GM12878 (cell line): ENCODE data around the gene DMXL2. TPM values are rescaled to one million over a fixed set of nuclear protein-coding genes. Genes with fewer than 3 reads are reported as not detected.

Experiments used
- ATAC-seq: fragments of 200-7000 bp; cut with Tn5 transposase; 3 replicates; pipeline ENCODE4 v1.9.1; 2020; ENCODE audit warnings: mild to moderate bottlenecking, moderate library complexity
- BruUV-seq: library from RNA; stranded (reverse); fragments of 400-500 nt; replicated peaks from 2 replicates; lab custom pipeline; 2021; lab: Mats Ljungman, UMichigan
- CTCF ChIA-PET: fragments of 300-600 bp; sonication (Branson Sonifier 250); formaldehyde crosslinking; extraction: SDS; loops from one replicate; lab custom pipeline; 2021; ENCODE audit warnings: inconsistent platforms; lab: Yijun Ruan, JAX
- POLR2A ChIA-PET: fragments of 350-600 bp; formaldehyde crosslinking; extraction: SDS; loops from one replicate; lab custom pipeline; 2021; ENCODE audit warnings: inconsistent platforms; lab: Charles Lee
- RAD21 ChIA-PET: fragments of 300-600 bp; sonication (Branson Sonifier 250); formaldehyde crosslinking; loops from one replicate; lab custom pipeline; 2023; ENCODE audit warnings: antibody characterized with exemption; ENCODE audit not compliant: unreplicated experiment; lab: Charles Lee
- SMC1A ChIA-PET: fragments of 300-600 bp; sonication (Branson Sonifier 250); formaldehyde crosslinking; loops from one replicate; lab custom pipeline; 2023; ENCODE audit not compliant: unreplicated experiment, uncharacterized antibody; lab: Charles Lee
- DNase-seq: peaks from one replicate; pipeline ENCODE4 v3.0.0-alpha.2; 2011; ENCODE audit warnings: low read depth, low spot score
- FAIRE-seq: peaks from 3 replicates; lab custom pipeline; 2011; peaks lifted over from hg19 to GRCh38; lab: Jason Lieb, UNC
- H2AFZ ChIP-seq: 2 replicates; pipeline ENCODE4 v1.6.0; 2011; ENCODE audit warnings: low read depth, low read length, control low read depth; ENCODE audit not compliant: control insufficient read depth
- H3K27ac ChIP-seq: 2 replicates; pipeline ENCODE4 v1.5.1; 2011; ENCODE audit warnings: control low read depth; ENCODE audit not compliant: control insufficient read depth, insufficient read depth
- H3K27me3 ChIP-seq, 2 experiments: replicated peaks in 1 of 2; 2 replicates each; pipeline versions ENCODE4 v1.6.0 to v1.6.1; 2011; ENCODE audit warnings: low read length in 1 of 2; ENCODE audit not compliant: control insufficient read depth in 2 of 2, insufficient read depth in 2 of 2
- H3K36me3 ChIP-seq, 2 experiments: 2 replicates each; pipeline ENCODE4 v1.5.1; 2011; ENCODE audit warnings: low read length in 1 of 2; ENCODE audit not compliant: control insufficient read depth in 2 of 2, insufficient read depth in 2 of 2
- H3K4me1 ChIP-seq: 2 replicates; pipeline ENCODE4 v1.6.1; 2011; ENCODE audit warnings: mild to moderate bottlenecking, low read length, moderate library complexity, mixed read lengths; ENCODE audit not compliant: control insufficient read depth, insufficient read depth
- H3K4me2 ChIP-seq: 2 replicates; pipeline ENCODE4 v1.6.0; 2011; ENCODE audit warnings: control low read depth; ENCODE audit not compliant: control insufficient read depth, insufficient read depth
- H3K4me3 ChIP-seq: fragments of 200-600 bp; sonication (generic); 2 replicates; pipeline ENCODE4 v1.5.1; 2016
- H3K79me2 ChIP-seq: 2 replicates; pipeline ENCODE4 v1.6.0; 2011; ENCODE audit warnings: low read length; ENCODE audit not compliant: control insufficient read depth, insufficient read depth
- H3K9ac ChIP-seq: 2 replicates; pipeline ENCODE4 v1.8.0; 2011; ENCODE audit warnings: low read length, control low read depth, mixed read lengths; ENCODE audit not compliant: control insufficient read depth, insufficient read depth
- H3K9me3 ChIP-seq: replicated peaks from 3 replicates; pipeline ENCODE4 v1.5.1; 2011; ENCODE audit warnings: mild to moderate bottlenecking, low read length; ENCODE audit not compliant: control insufficient read depth, insufficient read depth
- H4K20me1 ChIP-seq: 2 replicates; pipeline ENCODE4 v1.6.0; 2011; ENCODE audit not compliant: control insufficient read depth, insufficient read depth
- BCL11A ChIP-seq: IDR thresholded peaks from 2 replicates; pipeline ENCODE4 v1.6.1; 2011; ENCODE audit warnings: low read depth, low read length
- ETV6 ChIP-seq, 2 experiments: fragments of 450-650 bp in 1 of 2; IDR thresholded peaks in 1 of 2; conservative IDR thresholded peaks in 1 of 2; 2 replicates each; pipeline ENCODE4 v1.6.1; 2014; ENCODE audit warnings: antibody characterized with exemption in 1 of 2, borderline replicate concordance in 1 of 2, low read depth in 1 of 2, mild to moderate bottlenecking in 1 of 2, moderate library complexity in 1 of 2
- NBN ChIP-seq: fragments of 450-650 bp; IDR thresholded peaks from 2 replicates; pipeline ENCODE4 v1.6.1; 2016
- POLR2A ChIP-seq: IDR thresholded peaks from 2 replicates; pipeline ENCODE4 v1.6.1; 2011; ENCODE audit warnings: low read depth, mild to moderate bottlenecking, low read length
- RBBP5 ChIP-seq: fragments of 200-600 bp; sonication (generic); conservative IDR thresholded peaks from 2 replicates; pipeline ENCODE4 v1.6.1; 2016
- SMARCA5 ChIP-seq: fragments of 450-650 bp; IDR thresholded peaks from 2 replicates; pipeline ENCODE4 v1.6.1; 2017; ENCODE audit warnings: mild to moderate bottlenecking
- SP1 ChIP-seq: IDR thresholded peaks from one replicate; pipeline ENCODE4 v1.6.1; 2011; ENCODE audit warnings: low read depth, low read length
- TBL1XR1 ChIP-seq: IDR thresholded peaks from 2 replicates; pipeline ENCODE4 v1.6.1; 2012; ENCODE audit warnings: low read depth, low read length, improper control_type of control experiment
- ZSCAN29 ChIP-seq: fragments of 450-650 bp; IDR thresholded peaks from 2 replicates; pipeline ENCODE4 v1.6.1; 2017; ENCODE audit warnings: mild to moderate bottlenecking, moderate library complexity
- in situ Hi-C: fragments of 300-500 bp; cut with MboI; formaldehyde crosslinking; loops from 9 replicates; pipeline ENCODE4 v1.14.3; 2018; ENCODE audit warnings: mixed read lengths
- intact Hi-C: fragments of 100-400 bp; cut with micrococcal nuclease; formaldehyde crosslinking; loops from one replicate; pipeline ENCODE4 v1.14.2; 2022; ENCODE audit not compliant: unreplicated experiment
- polyA plus RNA-seq, 11 experiments: library from polyadenylated mRNA; depleted of rRNA in 4 of 11; unstranded in 6 of 11; stranded (reverse) in 5 of 11; fragments of >200 nt; fragmentation: Nextera tagmentation in 4 of 11; fragmentation: Illumina TruSeq in 1 of 11; extraction: Ambion mirVana in 4 of 11; extraction: Trizol in 1 of 11; gene quantifications; 1 replicate in 1 of 11; 2 replicates in 10 of 11; pipeline versions ENCODE4 v1.2.1 to v1.2.3, GENCODE V29; 2011 to 2016; ENCODE audit warnings: inconsistent platforms in 2 of 11, missing spikeins in 2 of 11, low read depth in 1 of 11
- total RNA-seq, 4 experiments: library from RNA; depleted of rRNA in 3 of 4; stranded (reverse); fragments of >200 nt in 3 of 4; fragmentation: Illumina TruSeq in 1 of 4; extraction: Trizol in 1 of 4; gene quantifications; 2 replicates each; pipeline versions ENCODE4 v1.2.1 to v1.2.3, GENCODE V29; 2013 to 2021
- TF ChIP-seq, protein P1 (sequence below): fragments of 450-650 bp; IDR thresholded peaks from 2 replicates; pipeline ENCODE4 v1.6.1; 2014; ENCODE audit warnings: mild to moderate bottlenecking
- TF ChIP-seq, protein P2 (sequence below): fragments of 450-650 bp; IDR thresholded peaks from 2 replicates; pipeline ENCODE4 v1.6.1; 2017; ENCODE audit warnings: low read depth, mild to moderate bottlenecking, moderate library complexity
- TF ChIP-seq, protein P3 (sequence below): IDR thresholded peaks from 2 replicates; pipeline ENCODE4 v1.6.1; 2012; ENCODE audit warnings: low read depth, low read length, improper control_type of control experiment
- TF ChIP-seq, protein P4 (sequence below): IDR thresholded peaks from 2 replicates; pipeline ENCODE4 v1.6.1; 2011; ENCODE audit warnings: mild to moderate bottlenecking, low read depth, low read length, moderate library complexity; ENCODE audit not compliant: insufficient replicate concordance
- TF ChIP-seq, protein P5 (sequence below): IDR thresholded peaks from 2 replicates; pipeline ENCODE4 v1.6.1; 2011; ENCODE audit warnings: low read depth, low read length, improper control_type of control experiment, borderline replicate concordance
- TF ChIP-seq, protein P6 (sequence below): IDR thresholded peaks from 2 replicates; pipeline ENCODE4 v1.6.1; 2012; ENCODE audit warnings: mild to moderate bottlenecking, low read depth, low read length

The DMXL2 gene
- total and polyA plus RNA-seq, 10 of the 15 experiments (the other 5 are each of a cell fraction or from before 2014, with no cell fraction given) = 8.5 to 32.1 (median 22.0) TPM

DNA sequence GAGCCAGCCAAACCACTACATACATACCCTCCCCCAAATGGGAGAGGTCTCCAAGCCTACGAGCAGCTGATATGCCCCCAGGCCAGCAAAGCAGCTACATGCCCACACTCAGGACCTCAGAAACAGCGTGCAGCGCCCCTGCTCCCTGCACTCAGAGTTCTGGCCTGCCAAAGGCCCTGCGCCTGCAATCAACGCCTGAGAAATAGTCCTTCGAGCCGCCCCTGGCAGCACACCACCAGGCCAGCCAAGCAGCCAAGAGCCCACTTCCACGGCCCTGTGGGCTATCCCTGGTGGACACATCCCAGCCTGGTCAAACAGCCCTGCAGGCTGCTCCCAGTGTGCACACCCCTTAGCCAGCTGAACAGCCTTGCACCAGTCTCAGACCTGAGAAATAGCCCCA is 139.1 kb downstream of the DMXL2 start (continued):
- TF ChIP-seq, protein P1, sequence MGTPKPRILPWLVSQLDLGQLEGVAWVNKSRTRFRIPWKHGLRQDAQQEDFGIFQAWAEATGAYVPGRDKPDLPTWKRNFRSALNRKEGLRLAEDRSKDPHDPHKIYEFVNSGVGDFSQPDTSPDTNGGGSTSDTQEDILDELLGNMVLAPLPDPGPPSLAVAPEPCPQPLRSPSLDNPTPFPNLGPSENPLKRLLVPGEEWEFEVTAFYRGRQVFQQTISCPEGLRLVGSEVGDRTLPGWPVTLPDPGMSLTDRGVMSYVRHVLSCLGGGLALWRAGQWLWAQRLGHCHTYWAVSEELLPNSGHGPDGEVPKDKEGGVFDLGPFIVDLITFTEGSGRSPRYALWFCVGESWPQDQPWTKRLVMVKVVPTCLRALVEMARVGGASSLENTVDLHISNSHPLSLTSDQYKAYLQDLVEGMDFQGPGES = no peak
- TF ChIP-seq, protein P2, sequence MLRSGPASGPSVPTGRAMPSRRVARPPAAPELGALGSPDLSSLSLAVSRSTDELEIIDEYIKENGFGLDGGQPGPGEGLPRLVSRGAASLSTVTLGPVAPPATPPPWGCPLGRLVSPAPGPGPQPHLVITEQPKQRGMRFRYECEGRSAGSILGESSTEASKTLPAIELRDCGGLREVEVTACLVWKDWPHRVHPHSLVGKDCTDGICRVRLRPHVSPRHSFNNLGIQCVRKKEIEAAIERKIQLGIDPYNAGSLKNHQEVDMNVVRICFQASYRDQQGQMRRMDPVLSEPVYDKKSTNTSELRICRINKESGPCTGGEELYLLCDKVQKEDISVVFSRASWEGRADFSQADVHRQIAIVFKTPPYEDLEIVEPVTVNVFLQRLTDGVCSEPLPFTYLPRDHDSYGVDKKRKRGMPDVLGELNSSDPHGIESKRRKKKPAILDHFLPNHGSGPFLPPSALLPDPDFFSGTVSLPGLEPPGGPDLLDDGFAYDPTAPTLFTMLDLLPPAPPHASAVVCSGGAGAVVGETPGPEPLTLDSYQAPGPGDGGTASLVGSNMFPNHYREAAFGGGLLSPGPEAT = no peak
- TF ChIP-seq RBBP5 (no peak), ETV6 (conservative IDR thresholded peaks at IDR 0.05 in 1 of 2, IDR thresholded peaks at IDR 0.05 in 1 of 2; ENCODE audit: borderline replicate concordance in 1 of 2, low read depth in 1 of 2) (no peak)

DNA sequence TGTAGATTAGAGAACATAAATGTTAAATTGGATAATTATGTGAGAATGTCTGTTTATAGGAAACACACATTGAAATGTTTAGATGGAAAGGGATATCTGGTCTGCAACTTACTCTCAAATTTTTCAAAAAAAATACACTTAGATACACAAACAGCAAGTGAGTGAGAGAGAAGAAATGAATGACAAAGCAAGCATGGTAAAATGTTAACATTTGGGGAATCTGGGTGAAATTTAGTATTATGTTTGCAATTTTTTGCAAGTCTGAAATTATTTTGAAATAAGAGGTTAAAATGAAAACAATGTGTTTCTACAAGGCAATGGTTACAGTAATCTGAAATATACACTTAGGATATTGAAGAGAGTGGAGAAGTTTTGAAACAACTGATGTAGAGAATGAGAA is 146.8 kb downstream of the DMXL2 start:
- H3K9me3 ChIP-seq = no peaks in the 10 kb centered on the region; the same call in 2 of the 3 replicates
- H3K4me2 ChIP-seq = no peak overlapping the region
- intact Hi-C loops = no loop called here
- H3K79me2 ChIP-seq = no peaks in the 10 kb centered on the region
- H2AFZ ChIP-seq = no peak overlapping the region
- no peaks in the 10 kb centered on the region for H3K27me3 ChIP-seq
- CTCF ChIA-PET = no interaction called here
- H3K9ac ChIP-seq = no peak overlapping the region
- no peaks in the 10 kb centered on the region for H4K20me1 ChIP-seq
- ATAC-seq (no peak), DNase-seq (no peak), FAIRE-seq (no peak)
- H3K27ac ChIP-seq = no peak overlapping the region
- RAD21 ChIA-PET = interaction anchor here (0.7 kb wide), 1 partner anchor 12 kb away, joined by 3 read pairs; no protein-coding TSS in a partner anchor
- H3K4me1 ChIP-seq = no peaks in the 10 kb centered on the region
- H3K36me3 ChIP-seq = no peaks in the 10 kb centered on the region
- SMC1A ChIA-PET = no interaction called here
- no peak overlapping the region for H3K4me3 ChIP-seq
- in situ Hi-C loops = no loop called here
- POLR2A ChIA-PET = no interaction called here
- no TSS peak for BruUV-seq
- TF ChIP-seq, protein P3, sequence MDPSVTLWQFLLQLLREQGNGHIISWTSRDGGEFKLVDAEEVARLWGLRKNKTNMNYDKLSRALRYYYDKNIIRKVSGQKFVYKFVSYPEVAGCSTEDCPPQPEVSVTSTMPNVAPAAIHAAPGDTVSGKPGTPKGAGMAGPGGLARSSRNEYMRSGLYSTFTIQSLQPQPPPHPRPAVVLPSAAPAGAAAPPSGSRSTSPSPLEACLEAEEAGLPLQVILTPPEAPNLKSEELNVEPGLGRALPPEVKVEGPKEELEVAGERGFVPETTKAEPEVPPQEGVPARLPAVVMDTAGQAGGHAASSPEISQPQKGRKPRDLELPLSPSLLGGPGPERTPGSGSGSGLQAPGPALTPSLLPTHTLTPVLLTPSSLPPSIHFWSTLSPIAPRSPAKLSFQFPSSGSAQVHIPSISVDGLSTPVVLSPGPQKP = no peak
- no peak for TF ChIP-seq SMARCA5
- TF ChIP-seq POLR2A = no peak
- TF ChIP-seq, protein P4, sequence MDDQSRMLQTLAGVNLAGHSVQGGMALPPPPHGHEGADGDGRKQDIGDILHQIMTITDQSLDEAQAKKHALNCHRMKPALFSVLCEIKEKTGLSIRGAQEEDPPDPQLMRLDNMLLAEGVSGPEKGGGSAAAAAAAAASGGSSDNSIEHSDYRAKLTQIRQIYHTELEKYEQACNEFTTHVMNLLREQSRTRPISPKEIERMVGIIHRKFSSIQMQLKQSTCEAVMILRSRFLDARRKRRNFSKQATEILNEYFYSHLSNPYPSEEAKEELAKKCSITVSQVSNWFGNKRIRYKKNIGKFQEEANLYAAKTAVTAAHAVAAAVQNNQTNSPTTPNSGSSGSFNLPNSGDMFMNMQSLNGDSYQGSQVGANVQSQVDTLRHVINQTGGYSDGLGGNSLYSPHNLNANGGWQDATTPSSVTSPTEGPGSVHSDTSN = no peak
- no peak for TF ChIP-seq TBL1XR1
- TF ChIP-seq ZSCAN29 = no peak
- TF ChIP-seq, protein P5, sequence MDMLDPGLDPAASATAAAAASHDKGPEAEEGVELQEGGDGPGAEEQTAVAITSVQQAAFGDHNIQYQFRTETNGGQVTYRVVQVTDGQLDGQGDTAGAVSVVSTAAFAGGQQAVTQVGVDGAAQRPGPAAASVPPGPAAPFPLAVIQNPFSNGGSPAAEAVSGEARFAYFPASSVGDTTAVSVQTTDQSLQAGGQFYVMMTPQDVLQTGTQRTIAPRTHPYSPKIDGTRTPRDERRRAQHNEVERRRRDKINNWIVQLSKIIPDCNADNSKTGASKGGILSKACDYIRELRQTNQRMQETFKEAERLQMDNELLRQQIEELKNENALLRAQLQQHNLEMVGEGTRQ = no peak
- TF ChIP-seq SP1 = no peak
- TF ChIP-seq NBN = no peak
- no peak for TF ChIP-seq BCL11A
- TF ChIP-seq, protein P6, sequence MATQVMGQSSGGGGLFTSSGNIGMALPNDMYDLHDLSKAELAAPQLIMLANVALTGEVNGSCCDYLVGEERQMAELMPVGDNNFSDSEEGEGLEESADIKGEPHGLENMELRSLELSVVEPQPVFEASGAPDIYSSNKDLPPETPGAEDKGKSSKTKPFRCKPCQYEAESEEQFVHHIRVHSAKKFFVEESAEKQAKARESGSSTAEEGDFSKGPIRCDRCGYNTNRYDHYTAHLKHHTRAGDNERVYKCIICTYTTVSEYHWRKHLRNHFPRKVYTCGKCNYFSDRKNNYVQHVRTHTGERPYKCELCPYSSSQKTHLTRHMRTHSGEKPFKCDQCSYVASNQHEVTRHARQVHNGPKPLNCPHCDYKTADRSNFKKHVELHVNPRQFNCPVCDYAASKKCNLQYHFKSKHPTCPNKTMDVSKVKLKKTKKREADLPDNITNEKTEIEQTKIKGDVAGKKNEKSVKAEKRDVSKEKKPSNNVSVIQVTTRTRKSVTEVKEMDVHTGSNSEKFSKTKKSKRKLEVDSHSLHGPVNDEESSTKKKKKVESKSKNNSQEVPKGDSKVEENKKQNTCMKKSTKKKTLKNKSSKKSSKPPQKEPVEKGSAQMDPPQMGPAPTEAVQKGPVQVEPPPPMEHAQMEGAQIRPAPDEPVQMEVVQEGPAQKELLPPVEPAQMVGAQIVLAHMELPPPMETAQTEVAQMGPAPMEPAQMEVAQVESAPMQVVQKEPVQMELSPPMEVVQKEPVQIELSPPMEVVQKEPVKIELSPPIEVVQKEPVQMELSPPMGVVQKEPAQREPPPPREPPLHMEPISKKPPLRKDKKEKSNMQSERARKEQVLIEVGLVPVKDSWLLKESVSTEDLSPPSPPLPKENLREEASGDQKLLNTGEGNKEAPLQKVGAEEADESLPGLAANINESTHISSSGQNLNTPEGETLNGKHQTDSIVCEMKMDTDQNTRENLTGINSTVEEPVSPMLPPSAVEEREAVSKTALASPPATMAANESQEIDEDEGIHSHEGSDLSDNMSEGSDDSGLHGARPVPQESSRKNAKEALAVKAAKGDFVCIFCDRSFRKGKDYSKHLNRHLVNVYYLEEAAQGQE = no peak
